NCI-H146 treated with DMSO at 0.1 percent for 48 hours (cell line): ENCODE measurements around the gene ACAD10.

Source experiments
- DNase-seq: peaks from one replicate; lab custom pipeline; 2025; ENCODE audit not compliant: unreplicated experiment; lab: John Stamatoyannopoulos, UW

ACAD10 gene

GRCh38 chr12:111773801-111774551 lies 88.1 kb downstream of the ACAD10 start:
- no peak for DNase-seq

GRCh38 chr12:111775205-111776193 lies 89.6 kb downstream of the ACAD10 start:
- DNase-seq: no peak

GRCh38 chr12:111776836-111777344 lies 91.0 kb downstream of the ACAD10 start:
- DNase-seq: no peak

GRCh38 chr12:111777345-111778045 lies 91.6 kb downstream of the ACAD10 start:
- no peak for DNase-seq

- no peak for DNase-seq
Observed at GRCh38 chr12:111780166-111780565, 94.3 kb downstream of the ACAD10 start.

GRCh38 chr12:111780615-111781014 lies 94.8 kb downstream of the ACAD10 start:
- DNase-seq: no peak

GRCh38 chr12:111781085-111781658 lies 95.3 kb downstream of the ACAD10 start:
- DNase-seq: no peak

- no peak for DNase-seq
Observed at GRCh38 chr12:111783046-111783445, 97.2 kb downstream of the ACAD10 start.

- no peak for DNase-seq
Observed at GRCh38 chr12:111784953-111785352, 99.1 kb downstream of the ACAD10 start.

GRCh38 chr12:111785651-111786050 lies 99.8 kb downstream of the ACAD10 start:
- no peak for DNase-seq

GRCh38 chr12:111788178-111788654 lies 102.4 kb downstream of the ACAD10 start:
- peak; percentile 9 for DNase-seq

- DNase-seq: no peak
Observed at GRCh38 chr12:111789779-111790178, 103.9 kb downstream of the ACAD10 start.

GRCh38 chr12:111791507-111791906 lies 105.7 kb downstream of the ACAD10 start:
- no peak for DNase-seq

GRCh38 chr12:111792155-111792855 lies 106.5 kb downstream of the ACAD10 start:
- no peak for DNase-seq

GRCh38 chr12:111792856-111793235 lies 107.0 kb downstream of the ACAD10 start:
- no peak for DNase-seq

GRCh38 chr12:111798182-111798581 lies 112.3 kb downstream of the ACAD10 start:
- no peak for DNase-seq

GRCh38 chr12:111799758-111800157 lies 113.9 kb downstream of the ACAD10 start:
- no peak for DNase-seq

GRCh38 chr12:111803038-111803626 lies 117.3 kb downstream of the ACAD10 start:
- DNase-seq: no peak

- DNase-seq: no peak
Observed at GRCh38 chr12:111803851-111804250, 118.0 kb downstream of the ACAD10 start.

GRCh38 chr12:111806304-111806703 lies 120.5 kb downstream of the ACAD10 start:
- DNase-seq: no peak
